Activated naive CD8-positive, alpha-beta T cell (primary cell): ENCODE measurements around the gene XKR8.

Experiments used
- H3K27ac Mint-ChIP-seq: one replicate; pipeline ENCODE4 v1.8.0; 2021; ENCODE audit warnings: mixed read lengths
- H3K27me3 Mint-ChIP-seq: one replicate; pipeline ENCODE4 v1.8.0; 2021; ENCODE audit warnings: mixed read lengths
- H3K36me3 Mint-ChIP-seq: one replicate; pipeline ENCODE4 v1.8.0; 2021; ENCODE audit warnings: mixed read lengths
- H3K4me1 Mint-ChIP-seq: one replicate; pipeline ENCODE4 v1.8.0; 2021; ENCODE audit warnings: low read depth, mixed read lengths
- H3K4me3 Mint-ChIP-seq: one replicate; pipeline ENCODE4 v1.8.0; 2021; ENCODE audit warnings: mild to moderate bottlenecking, mixed read lengths
- H3K9me3 Mint-ChIP-seq: one replicate; pipeline ENCODE4 v1.8.0; 2021; ENCODE audit warnings: low read depth, mixed read lengths

The XKR8 gene, protein sequence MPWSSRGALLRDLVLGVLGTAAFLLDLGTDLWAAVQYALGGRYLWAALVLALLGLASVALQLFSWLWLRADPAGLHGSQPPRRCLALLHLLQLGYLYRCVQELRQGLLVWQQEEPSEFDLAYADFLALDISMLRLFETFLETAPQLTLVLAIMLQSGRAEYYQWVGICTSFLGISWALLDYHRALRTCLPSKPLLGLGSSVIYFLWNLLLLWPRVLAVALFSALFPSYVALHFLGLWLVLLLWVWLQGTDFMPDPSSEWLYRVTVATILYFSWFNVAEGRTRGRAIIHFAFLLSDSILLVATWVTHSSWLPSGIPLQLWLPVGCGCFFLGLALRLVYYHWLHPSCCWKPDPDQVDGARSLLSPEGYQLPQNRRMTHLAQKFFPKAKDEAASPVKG

DNA sequence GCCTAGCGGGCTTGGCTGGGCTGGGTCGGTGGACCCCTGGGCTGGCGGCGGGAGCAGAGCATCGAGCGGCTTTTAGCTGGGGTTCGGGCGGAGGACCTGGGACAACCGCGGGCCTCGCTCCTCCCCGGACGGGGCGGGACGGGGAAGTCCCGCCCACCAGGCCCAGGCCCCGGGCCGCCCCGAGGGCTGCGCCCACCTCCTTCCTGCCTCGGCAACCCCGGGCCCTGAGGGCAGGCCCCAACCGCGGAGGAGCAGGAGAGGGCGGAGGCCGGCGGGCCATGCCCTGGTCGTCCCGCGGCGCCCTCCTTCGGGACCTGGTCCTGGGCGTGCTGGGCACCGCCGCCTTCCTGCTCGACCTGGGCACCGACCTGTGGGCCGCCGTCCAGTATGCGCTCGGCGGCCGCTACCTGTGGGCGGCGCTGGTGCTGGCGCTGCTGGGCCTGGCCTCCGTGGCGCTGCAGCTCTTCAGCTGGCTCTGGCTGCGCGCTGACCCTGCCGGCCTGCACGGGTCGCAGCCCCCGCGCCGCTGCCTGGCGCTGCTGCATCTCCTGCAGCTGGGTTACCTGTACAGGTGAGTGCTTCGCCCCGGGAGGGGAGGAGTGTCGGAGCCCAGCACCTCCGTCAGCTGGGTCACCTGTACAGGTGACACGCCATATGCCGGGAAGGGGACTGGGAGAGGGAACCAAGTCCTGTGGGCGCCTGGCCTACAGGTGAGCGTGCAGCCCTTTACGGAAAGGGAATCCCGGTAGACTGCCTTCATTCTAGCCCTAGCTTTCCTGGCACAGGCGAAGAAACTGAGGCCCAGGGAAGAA lies at the start of gene XKR8:
TSS of gene XKR8 (plus strand) at position 182 of the 812 bp plus-strand sequence. CDS start at position 279, 97 bp downstream.
- no peaks in the 10 kb centered on the region for H3K36me3 Mint-ChIP-seq
- peaks cover 24% of the 10 kb centered on the region for H3K4me1 Mint-ChIP-seq
- H3K9me3 Mint-ChIP-seq = no peaks in the 10 kb centered on the region
- peak within 1 kb of the TSS; percentile 85 for H3K27ac Mint-ChIP-seq
- peak within 1 kb of the TSS; percentile 87 for H3K4me3 Mint-ChIP-seq
- no peaks in the 10 kb centered on the region for H3K27me3 Mint-ChIP-seq

DNA sequence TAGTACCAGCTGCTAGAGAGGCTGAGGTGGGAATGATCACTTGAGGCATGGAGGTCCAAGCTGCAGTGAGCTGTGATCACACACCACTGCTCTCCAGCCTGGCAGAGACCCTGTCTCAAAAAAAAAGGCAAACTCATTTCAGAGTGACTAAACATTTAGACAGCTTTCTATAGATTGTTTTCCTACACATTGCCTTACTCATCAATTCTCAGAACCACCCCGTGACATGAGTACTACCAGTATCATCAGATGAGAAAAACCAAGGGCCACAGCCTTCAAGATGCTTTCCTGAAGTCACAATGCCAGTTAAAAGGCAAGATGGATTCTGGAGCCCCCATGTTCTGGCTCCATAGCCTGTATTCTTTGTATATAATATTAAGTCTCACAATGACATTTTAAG lies 47.3 kb upstream of the XKR8 start:
- H3K27ac Mint-ChIP-seq = peak overlapping the region; percentile 95
- peak overlapping the region; percentile 66 for H3K4me3 Mint-ChIP-seq
- peaks cover 4% of the 10 kb centered on the region for H3K36me3 Mint-ChIP-seq
- no peaks in the 10 kb centered on the region for H3K27me3 Mint-ChIP-seq
- H3K9me3 Mint-ChIP-seq = no peaks in the 10 kb centered on the region
- peaks cover 24% of the 10 kb centered on the region for H3K4me1 Mint-ChIP-seq

DNA sequence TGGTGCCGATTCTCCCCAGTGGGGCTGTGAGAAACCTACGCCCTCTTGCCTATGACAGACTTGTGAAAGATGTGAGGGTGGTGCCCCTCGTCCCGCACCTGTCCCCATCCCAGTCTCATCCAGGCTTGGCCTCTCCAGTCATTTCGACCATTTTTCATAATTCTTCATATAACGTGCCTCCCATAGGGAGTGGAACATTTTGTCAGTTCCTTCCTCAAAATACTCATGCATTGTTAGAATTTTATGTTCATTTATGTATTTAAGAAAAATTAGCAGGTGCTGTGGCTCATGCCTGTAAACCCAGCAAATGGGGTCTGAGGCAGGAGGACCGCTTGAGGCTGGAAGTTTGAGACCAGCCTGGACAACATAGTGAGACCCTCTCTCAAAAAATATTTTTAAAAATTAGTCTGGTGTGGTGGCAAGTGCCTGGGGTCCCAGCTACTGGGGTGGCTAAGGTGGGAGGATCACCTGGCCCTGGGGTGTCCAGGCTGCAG lies 44.6 kb upstream of the XKR8 start:
- Mint-ChIP-seq H3K36me3 (peaks cover 2% of the 10 kb centered on the region), H3K27me3 (no peaks in the 10 kb centered on the region), H3K4me3 (peak overlapping the region; percentile 99), H3K27ac (peak overlapping the region; percentile 100), H3K4me1 (peaks cover 22% of the 10 kb centered on the region), H3K9me3 (no peaks in the 10 kb centered on the region)

DNA sequence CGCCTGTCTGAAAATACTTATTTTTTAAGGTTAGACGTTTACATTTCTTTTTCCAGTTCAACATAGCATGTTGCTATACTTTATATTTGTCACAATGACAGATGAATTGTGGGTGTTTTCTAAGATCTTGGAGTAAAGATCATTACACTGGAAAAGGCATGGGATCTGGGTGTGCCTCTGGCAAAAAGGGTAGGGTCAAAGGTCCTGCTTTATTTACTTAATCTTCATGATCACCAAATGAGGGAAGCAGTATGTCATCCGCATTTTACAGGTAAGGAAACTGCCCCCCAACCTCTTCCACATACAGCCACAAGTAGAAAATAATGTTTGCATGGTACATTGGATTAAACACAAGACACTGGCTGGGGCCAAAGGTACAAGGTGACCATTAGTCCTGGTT lies 37.5 kb upstream of the XKR8 start:
- Mint-ChIP-seq H3K4me1 (no peaks in the 10 kb centered on the region), H3K27ac (no peak overlapping the region), H3K36me3 (no peaks in the 10 kb centered on the region), H3K9me3 (no peaks in the 10 kb centered on the region), H3K4me3 (no peak overlapping the region), H3K27me3 (no peaks in the 10 kb centered on the region)

DNA sequence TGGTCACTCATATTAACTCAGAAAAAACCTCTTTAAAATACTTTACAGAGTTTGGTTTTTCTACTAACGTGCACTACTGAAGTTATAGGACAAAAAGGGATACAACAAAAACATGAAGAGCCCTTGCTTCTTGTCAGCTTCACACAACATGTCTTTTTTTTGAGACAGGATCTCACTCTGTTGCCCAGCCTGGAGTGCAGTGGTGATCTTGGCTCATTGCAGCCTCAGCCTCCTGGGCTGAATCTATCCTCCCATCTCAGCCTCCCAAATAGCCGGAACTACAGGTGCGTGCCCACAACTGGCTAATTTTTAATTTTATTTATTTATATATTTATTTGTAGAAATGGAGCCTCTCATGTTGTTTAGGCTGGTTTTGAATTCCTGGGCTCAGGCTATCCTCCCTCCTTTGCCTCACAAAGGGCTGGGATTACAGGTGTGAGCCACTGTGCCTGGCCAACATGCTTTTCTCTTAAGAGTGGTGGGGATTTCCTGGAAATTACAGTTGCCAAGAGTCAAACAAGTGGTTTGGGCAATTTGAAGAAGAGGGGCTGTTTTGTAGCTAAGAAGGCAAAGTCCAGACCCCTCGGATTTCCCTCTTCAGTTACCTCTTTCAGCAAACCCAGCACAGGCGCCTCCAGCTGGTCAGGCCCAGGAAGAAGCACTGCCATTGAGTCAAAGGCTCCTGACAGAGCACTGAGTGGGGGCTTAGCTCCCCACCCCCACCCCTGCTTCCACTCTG lies 31.4 kb upstream of the XKR8 start:
- H3K4me1 Mint-ChIP-seq = no peaks in the 10 kb centered on the region
- H3K36me3 Mint-ChIP-seq = no peaks in the 10 kb centered on the region
- H3K27ac Mint-ChIP-seq = no peak overlapping the region
- H3K9me3 Mint-ChIP-seq = no peaks in the 10 kb centered on the region
- no peak overlapping the region for H3K4me3 Mint-ChIP-seq
- H3K27me3 Mint-ChIP-seq = peaks cover 2% of the 10 kb centered on the region

DNA sequence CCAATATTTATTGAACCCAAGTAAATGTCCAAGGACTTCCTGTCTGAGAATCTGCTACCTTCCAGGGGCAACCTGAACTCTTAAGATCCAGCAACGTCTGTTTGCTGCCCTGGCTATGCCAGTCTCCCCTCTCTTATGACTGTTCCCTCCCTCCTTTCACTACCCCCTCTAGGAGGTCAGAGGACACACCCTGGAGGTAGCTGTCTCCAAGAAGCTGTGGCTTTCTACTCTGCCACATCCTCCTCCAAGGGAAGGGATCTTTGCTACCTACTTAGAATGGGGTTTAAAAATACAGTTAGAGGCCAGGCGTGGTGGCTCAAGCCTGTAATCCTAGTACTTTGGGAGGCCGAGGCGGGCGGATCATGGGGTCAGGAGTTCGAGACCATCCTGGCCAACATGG lies 28.6 kb upstream of the XKR8 start:
- no peak overlapping the region for H3K27ac Mint-ChIP-seq
- no peaks in the 10 kb centered on the region for H3K9me3 Mint-ChIP-seq
- H3K4me3 Mint-ChIP-seq = no peak overlapping the region
- H3K27me3 Mint-ChIP-seq = peaks cover 10% of the 10 kb centered on the region
- H3K36me3 Mint-ChIP-seq = no peaks in the 10 kb centered on the region
- H3K4me1 Mint-ChIP-seq = peaks cover 14% of the 10 kb centered on the region

DNA sequence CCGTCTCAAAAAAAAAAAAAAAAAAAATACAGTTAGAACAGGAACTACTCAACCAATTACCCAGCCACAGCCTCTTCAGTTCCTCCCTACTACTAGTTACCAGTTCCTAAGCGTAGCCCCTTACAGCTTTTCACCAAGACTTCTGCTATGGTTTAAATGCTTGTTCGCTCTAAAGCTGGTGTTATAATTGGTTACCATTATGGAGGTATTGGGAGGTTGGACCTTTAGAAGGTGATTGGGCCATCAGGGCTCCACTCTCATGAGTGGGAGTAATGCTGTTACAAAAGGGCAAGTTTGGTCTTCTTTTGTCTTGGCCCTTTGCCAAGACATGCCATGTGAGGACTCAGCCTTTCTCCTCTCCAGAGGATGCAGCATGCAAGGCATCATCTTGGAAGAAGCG lies 28.0 kb upstream of the XKR8 start:
- H3K27ac Mint-ChIP-seq = no peak overlapping the region
- H3K4me3 Mint-ChIP-seq = no peak overlapping the region
- no peaks in the 10 kb centered on the region for H3K9me3 Mint-ChIP-seq
- peaks cover 14% of the 10 kb centered on the region for H3K4me1 Mint-ChIP-seq
- H3K27me3 Mint-ChIP-seq = peaks cover 10% of the 10 kb centered on the region
- H3K36me3 Mint-ChIP-seq = no peaks in the 10 kb centered on the region

DNA sequence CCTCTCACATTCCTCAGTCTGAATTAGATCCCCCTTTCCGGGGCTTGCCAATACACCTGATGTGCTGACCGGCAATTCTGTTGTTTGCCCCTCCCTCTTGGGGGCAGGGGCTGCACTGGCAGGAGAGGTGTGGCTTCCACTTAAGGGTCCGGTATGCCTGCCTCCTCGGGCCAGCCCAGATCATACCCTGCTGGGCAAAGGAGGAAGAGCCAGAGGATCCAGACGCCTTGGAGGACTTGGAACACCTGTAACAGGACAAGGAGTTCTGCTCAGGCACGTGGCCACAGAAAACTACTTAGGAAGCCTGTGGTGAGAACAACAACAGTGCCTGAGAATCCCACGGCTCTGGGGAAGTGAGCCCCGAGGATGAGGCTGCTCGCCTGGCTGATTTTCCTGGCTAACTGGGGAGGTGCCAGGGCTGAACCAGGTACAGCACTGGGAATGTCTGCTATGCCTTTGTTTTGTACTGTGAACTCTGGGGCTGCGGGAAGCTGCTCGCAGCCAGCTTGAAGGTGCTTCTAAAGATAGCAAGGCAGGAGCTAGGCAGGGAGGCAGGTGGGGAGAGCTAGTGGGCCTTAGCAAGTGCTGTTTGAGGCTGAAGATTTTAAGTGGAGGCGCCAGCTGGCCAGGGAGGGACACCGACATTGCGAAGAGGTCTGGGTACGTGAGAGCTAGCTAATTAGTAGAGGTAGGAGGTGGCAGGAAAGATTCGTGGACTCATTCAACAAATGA lies 24.8 kb upstream of the XKR8 start, which contains the start of gene SMPDL3B:
TSS of gene SMPDL3B (plus strand) at position 183 of the 732 bp plus-strand sequence. CDS start at position 367, 184 bp downstream.
- peaks cover 10% of the 10 kb centered on the region for H3K27me3 Mint-ChIP-seq
- H3K36me3 Mint-ChIP-seq = no peaks in the 10 kb centered on the region
- peaks cover 15% of the 10 kb centered on the region for H3K4me1 Mint-ChIP-seq
- H3K4me3 Mint-ChIP-seq = peak within 1 kb of the TSS; percentile 70
- peak within 1 kb of the TSS; percentile 3 for H3K27ac Mint-ChIP-seq
- no peaks in the 10 kb centered on the region for H3K9me3 Mint-ChIP-seq

DNA sequence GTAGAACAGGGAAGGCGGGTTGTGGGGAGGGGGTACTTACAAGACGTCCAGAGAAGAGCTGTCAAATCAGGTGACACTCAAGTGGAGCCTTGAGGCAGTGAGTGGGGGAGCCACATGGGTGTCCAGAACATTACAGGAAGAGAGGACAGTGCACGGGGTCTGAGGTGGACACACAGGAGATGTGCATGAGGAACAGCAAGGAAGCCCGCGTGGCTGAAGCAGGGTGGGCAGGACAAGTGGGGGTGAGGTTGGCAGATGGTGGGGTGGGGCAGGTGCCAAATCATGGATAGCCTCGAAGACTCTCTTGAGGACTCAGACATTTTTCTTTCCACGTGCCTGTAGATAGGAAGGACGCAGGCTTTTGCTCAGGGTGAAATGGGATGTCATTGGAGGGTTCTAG lies 24.1 kb upstream of the XKR8 start:
- peaks cover 10% of the 10 kb centered on the region for H3K27me3 Mint-ChIP-seq
- H3K27ac Mint-ChIP-seq = no peak overlapping the region
- H3K4me3 Mint-ChIP-seq = peak overlapping the region; percentile 70
- no peaks in the 10 kb centered on the region for H3K9me3 Mint-ChIP-seq
- peaks cover 23% of the 10 kb centered on the region for H3K4me1 Mint-ChIP-seq
- no peaks in the 10 kb centered on the region for H3K36me3 Mint-ChIP-seq

DNA sequence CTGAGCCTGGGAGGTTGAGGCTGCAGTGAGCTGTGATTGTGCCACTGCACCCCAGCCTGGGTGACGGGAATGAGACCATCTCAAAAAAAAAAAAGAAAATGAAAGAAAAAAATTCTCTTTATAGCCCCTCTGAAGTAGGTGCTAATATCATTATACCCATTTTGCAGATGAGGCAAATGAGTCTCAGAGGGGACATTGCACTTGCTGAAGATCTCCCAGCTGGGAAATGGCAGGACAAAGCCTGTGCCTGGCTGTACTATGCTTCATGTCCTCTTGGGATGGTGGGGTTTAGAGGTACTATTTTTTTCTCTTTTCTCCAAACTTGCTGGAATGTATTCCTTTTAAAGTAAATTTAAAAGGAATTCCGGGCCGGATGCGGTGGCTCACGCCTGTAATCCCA lies 23.4 kb upstream of the XKR8 start:
- Mint-ChIP-seq H3K9me3 (no peaks in the 10 kb centered on the region), H3K4me3 (no peak overlapping the region), H3K36me3 (no peaks in the 10 kb centered on the region), H3K27me3 (peaks cover 10% of the 10 kb centered on the region), H3K4me1 (peaks cover 27% of the 10 kb centered on the region), H3K27ac (no peak overlapping the region)

DNA sequence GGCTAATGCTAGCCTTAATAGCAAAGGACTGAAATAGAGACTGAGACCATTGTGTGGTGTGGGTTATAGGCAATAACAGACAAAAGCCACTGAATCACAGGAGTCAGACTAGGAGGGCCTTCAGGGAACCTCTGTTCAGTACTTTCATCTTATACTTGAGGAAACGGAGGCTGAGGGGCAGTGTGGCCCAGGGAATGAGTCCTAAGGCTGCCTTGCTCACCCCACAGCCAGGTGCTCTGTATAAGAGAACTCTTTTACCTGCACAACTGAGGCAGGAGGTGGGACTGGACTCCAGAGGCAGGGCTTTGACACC lies 22.3 kb upstream of the XKR8 start:
- peaks cover 9% of the 10 kb centered on the region for H3K27me3 Mint-ChIP-seq
- no peaks in the 10 kb centered on the region for H3K36me3 Mint-ChIP-seq
- H3K4me1 Mint-ChIP-seq = peaks cover 29% of the 10 kb centered on the region
- H3K27ac Mint-ChIP-seq = no peak overlapping the region
- no peak overlapping the region for H3K4me3 Mint-ChIP-seq
- H3K9me3 Mint-ChIP-seq = no peaks in the 10 kb centered on the region

DNA sequence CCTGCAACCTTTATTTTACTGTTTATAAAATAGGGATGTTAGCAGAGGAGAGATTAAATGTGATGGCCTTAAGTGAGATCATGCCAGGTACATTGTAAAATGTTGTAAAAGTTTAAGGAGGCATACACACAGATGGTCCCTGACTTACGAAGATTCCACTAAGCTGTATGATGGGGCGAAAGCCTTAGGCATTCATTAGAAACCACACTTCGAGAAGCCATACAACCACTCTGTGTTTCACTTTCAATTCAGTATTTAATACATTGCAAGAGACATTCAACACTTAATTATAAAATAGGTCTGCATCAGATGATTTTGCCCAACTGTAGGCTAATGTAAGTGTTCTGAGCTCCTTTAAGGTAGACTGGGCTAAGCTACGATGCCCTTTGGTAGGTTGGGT lies 21.3 kb upstream of the XKR8 start:
- no peak overlapping the region for H3K4me3 Mint-ChIP-seq
- H3K4me1 Mint-ChIP-seq = peaks cover 38% of the 10 kb centered on the region
- H3K27me3 Mint-ChIP-seq = peaks cover 8% of the 10 kb centered on the region
- H3K27ac Mint-ChIP-seq = no peak overlapping the region
- no peaks in the 10 kb centered on the region for H3K36me3 Mint-ChIP-seq
- H3K9me3 Mint-ChIP-seq = no peaks in the 10 kb centered on the region

DNA sequence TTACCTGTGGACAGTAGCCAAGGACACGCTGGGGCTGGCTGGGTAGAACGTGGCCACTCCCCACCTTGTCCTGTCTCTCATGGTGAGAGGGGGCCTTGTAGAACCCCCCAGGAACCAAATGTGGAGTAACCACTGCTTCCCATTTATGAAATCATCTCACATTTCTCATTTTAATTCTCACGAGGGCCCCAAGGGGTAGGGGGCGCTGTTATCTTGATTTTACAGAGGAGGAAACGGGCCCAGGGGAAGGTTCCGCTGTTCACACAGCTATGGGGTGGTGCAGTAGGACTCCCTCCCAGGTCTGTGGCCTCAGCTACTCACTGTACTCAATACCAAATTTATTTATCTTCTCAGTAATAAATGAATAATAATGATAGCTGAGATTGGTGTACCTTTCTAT lies 19.5 kb upstream of the XKR8 start:
- peaks cover 6% of the 10 kb centered on the region for H3K27me3 Mint-ChIP-seq
- H3K36me3 Mint-ChIP-seq = no peaks in the 10 kb centered on the region
- peaks cover 36% of the 10 kb centered on the region for H3K4me1 Mint-ChIP-seq
- H3K27ac Mint-ChIP-seq = peak overlapping the region; percentile 51
- H3K4me3 Mint-ChIP-seq = no peak overlapping the region
- H3K9me3 Mint-ChIP-seq = no peaks in the 10 kb centered on the region

DNA sequence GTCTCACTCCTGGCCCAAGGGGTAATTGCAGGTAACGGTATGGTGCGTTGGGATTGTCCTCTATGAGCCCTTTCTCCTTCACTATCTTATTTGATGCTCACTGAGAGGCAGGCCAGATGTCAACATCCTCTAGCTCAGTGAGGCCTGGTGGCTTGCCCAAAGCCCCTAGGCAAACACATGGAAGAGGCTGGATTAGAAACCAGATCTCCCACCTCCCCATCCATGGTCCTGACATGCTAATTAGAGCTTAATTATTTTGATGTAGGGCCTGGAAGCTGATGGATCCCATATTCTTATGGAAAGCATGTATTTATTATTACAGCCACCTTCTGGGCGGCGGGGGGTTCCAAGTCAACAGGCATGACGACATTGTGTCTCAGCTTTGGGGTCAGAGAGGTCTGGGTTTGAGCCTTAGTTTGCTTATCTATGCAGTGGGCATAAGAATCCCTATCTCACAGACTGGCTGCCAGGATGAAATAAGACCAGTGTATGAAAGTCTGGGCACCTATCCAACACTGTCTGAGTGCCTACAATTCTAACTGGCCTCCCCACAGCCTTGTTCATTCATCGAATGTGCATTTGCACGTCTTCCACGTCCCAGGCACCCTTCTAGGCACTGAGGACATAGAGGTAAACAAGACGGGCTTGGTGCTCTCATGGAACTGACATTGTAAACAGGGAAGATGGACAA lies 18.8 kb upstream of the XKR8 start:
- Mint-ChIP-seq H3K4me1 (peaks cover 32% of the 10 kb centered on the region), H3K4me3 (no peak overlapping the region), H3K9me3 (no peaks in the 10 kb centered on the region), H3K27me3 (no peaks in the 10 kb centered on the region), H3K36me3 (no peaks in the 10 kb centered on the region), H3K27ac (peak overlapping the region; percentile 51)
